SK-N-SH (cell line): ENCODE results near the gene IL36G. TPM values are rescaled to one million over a fixed set of nuclear protein-coding genes. Genes with fewer than 3 reads are reported as not detected.

Experiments used
- CTCF ChIA-PET: fragments of 300-600, 350-600 bp; formaldehyde crosslinking; extraction: SDS; loops from one replicate; lab custom pipeline; 2021; lab: Yijun Ruan, JAX
- POLR2A ChIA-PET: fragments of 350-600 bp; sonication (Branson Sonifier 250); formaldehyde crosslinking; extraction: SDS; loops from one replicate; lab custom pipeline; 2020; ENCODE audit warnings: antibody characterized with exemption, inconsistent platforms; lab: Yijun Ruan, JAX
- DNase-seq: peaks from one replicate; pipeline ENCODE4 v3.0.0; 2012
- H2AFZ ChIP-seq: fragments of 200-600 bp; sonication (generic); 2 replicates; pipeline ENCODE4 v1.8.1; 2016; ENCODE audit warnings: antibody characterized with exemption, mild to moderate bottlenecking, low read depth
- H3F3A ChIP-seq: fragments of 200-600 bp; sonication (generic); replicated peaks from 2 replicates; pipeline ENCODE3; 2016; ENCODE audit warnings: antibody characterized with exemption, mild to moderate bottlenecking; ENCODE audit not compliant: insufficient read depth
- H3K27ac ChIP-seq, 2 experiments: fragments of 200-500 bp in 1 of 2; fragments of 200-600 bp in 1 of 2; sonication (Bioruptor generic) in 1 of 2; sonication (generic), shearing (Covaris generic) in 1 of 2; 2 replicates each; pipeline versions ENCODE4 v1.5.1 to v1.6.1; 2014 to 2016; ENCODE audit warnings: low read depth in 2 of 2, inconsistent platforms in 1 of 2, low read length in 1 of 2, mild to moderate bottlenecking in 1 of 2, mixed read lengths in 1 of 2
- H3K27me3 ChIP-seq: fragments of 200-600 bp; sonication (generic), shearing (Covaris generic); 2 replicates; pipeline ENCODE4 v1.6.1; 2016; ENCODE audit warnings: mixed run types; ENCODE audit not compliant: insufficient read depth
- H3K36me3 ChIP-seq, 2 experiments: fragments of 200-500 bp in 1 of 2; fragments of 200-600 bp in 1 of 2; sonication (Bioruptor generic) in 1 of 2; sonication (generic) in 1 of 2; replicated peaks in 1 of 2; 2 replicates each; pipeline versions ENCODE3 to v1.5.1; 2014 to 2016; ENCODE audit warnings: low read length in 1 of 2, mild to moderate bottlenecking in 1 of 2; ENCODE audit not compliant: insufficient read depth in 2 of 2, control insufficient read depth in 1 of 2
- H3K4me1 ChIP-seq, 2 experiments: fragments of 200-500 bp in 1 of 2; fragments of 200-600 bp in 1 of 2; sonication (Bioruptor generic) in 1 of 2; sonication (generic), shearing (Covaris generic) in 1 of 2; 2 replicates each; pipeline versions ENCODE4 v1.5.1 to v1.6.1; 2014 to 2016; ENCODE audit warnings: low read depth in 1 of 2, low read length in 1 of 2, mixed run types in 1 of 2; ENCODE audit not compliant: insufficient read depth in 2 of 2, control insufficient read depth in 1 of 2
- H3K4me2 ChIP-seq: fragments of 200-600 bp; sonication (generic), shearing (Covaris generic); 2 replicates; pipeline ENCODE4 v1.6.1; 2017; ENCODE audit warnings: mixed run types
- H3K4me3 ChIP-seq, 2 experiments: fragments of 200-500 bp in 1 of 2; fragments of 200-600 bp in 1 of 2; sonication (Bioruptor generic) in 1 of 2; sonication (generic), shearing (Covaris generic) in 1 of 2; 2 replicates each; pipeline versions ENCODE4 v1.5.1 to v1.8.1; 2014 to 2016; ENCODE audit warnings: low read depth in 2 of 2, inconsistent platforms in 1 of 2, low read length in 1 of 2, mild to moderate bottlenecking in 1 of 2, mixed read lengths in 1 of 2, moderate library complexity in 1 of 2
- H3K79me2 ChIP-seq: fragments of 200-600 bp; sonication (generic); 2 replicates; pipeline ENCODE4 v1.8.1; 2017; ENCODE audit warnings: mild to moderate bottlenecking; ENCODE audit not compliant: insufficient read depth
- H3K9ac ChIP-seq: fragments of 200-600 bp; sonication (generic); 2 replicates; pipeline ENCODE4 v1.6.1; 2017; ENCODE audit warnings: mixed run types
- H3K9me2 ChIP-seq: fragments of 200-600 bp; sonication (generic); 2 replicates; pipeline ENCODE4 v1.6.1; 2017; ENCODE audit warnings: mixed run types
- H3K9me3 ChIP-seq: fragments of 200-600 bp; sonication (generic); 2 replicates; pipeline ENCODE4 v1.6.1; 2017; ENCODE audit warnings: mixed run types, mild to moderate bottlenecking, moderate library complexity
- H4K20me1 ChIP-seq: fragments of 200-600 bp; sonication (generic); 2 replicates; pipeline ENCODE4 v1.6.1; 2017; ENCODE audit warnings: mild to moderate bottlenecking, mixed run types; ENCODE audit not compliant: insufficient read depth
- CHD2 ChIP-seq: fragments of 150-350 bp; IDR thresholded peaks from 2 replicates; pipeline ENCODE4 v1.6.1; 2018; ENCODE audit warnings: low read length; ENCODE audit not compliant: partially characterized antibody
- EP300 ChIP-seq, 2 experiments: IDR thresholded peaks; 2 replicates each; pipeline versions ENCODE4 v1.4.0 to v1.6.1; 2012; ENCODE audit warnings: borderline replicate concordance in 1 of 2, low read depth in 1 of 2, low read length in 1 of 2
- FOSL2 ChIP-seq: IDR thresholded peaks from 2 replicates; pipeline ENCODE4 v1.4.0; 2012; ENCODE audit warnings: low read depth, mild to moderate bottlenecking, moderate library complexity, borderline replicate concordance
- FOXJ3 ChIP-seq: sonication (generic); formaldehyde crosslinking; IDR thresholded peaks from 2 replicates; pipeline ENCODE4 v1.5.1; 2020; ENCODE audit warnings: mild to moderate bottlenecking, missing genetic modification reagents
- GABPA ChIP-seq: IDR thresholded peaks from 2 replicates; pipeline ENCODE4 v1.4.0; 2012; ENCODE audit warnings: low read depth, mild to moderate bottlenecking
- JUND ChIP-seq: IDR thresholded peaks from 2 replicates; pipeline ENCODE4 v1.4.0; 2012
- MAX ChIP-seq: IDR thresholded peaks from 2 replicates; pipeline ENCODE4 v1.4.0; 2012; ENCODE audit warnings: low read depth
- MEF2A ChIP-seq: IDR thresholded peaks from 2 replicates; pipeline ENCODE4 v1.4.0; 2012; ENCODE audit warnings: low read depth, borderline replicate concordance
- NRF1 ChIP-seq: IDR thresholded peaks from 2 replicates; pipeline ENCODE4 v1.6.1; 2012; ENCODE audit warnings: low read depth, mild to moderate bottlenecking, low read length
- PBX3 ChIP-seq: IDR thresholded peaks from 2 replicates; pipeline ENCODE4; 2012
- POLR2AphosphoS5 ChIP-seq: IDR thresholded peaks from 2 replicates; pipeline ENCODE4 v1.6.1; 2012; ENCODE audit warnings: low read depth, low read length
- RFX5 ChIP-seq: IDR thresholded peaks from 2 replicates; pipeline ENCODE4 v1.6.1; 2012; ENCODE audit warnings: mild to moderate bottlenecking, improper control_type of control experiment, low read length
- RXRA ChIP-seq: IDR thresholded peaks from 2 replicates; pipeline ENCODE4 v1.4.0; 2012; ENCODE audit warnings: low read depth, mild to moderate bottlenecking, borderline replicate concordance
- SMC3 ChIP-seq: IDR thresholded peaks from 2 replicates; pipeline ENCODE4 v1.6.1; 2012; ENCODE audit warnings: low read depth, low read length, improper control_type of control experiment
- TAF1 ChIP-seq: IDR thresholded peaks from 2 replicates; pipeline ENCODE4 v1.6.1; 2012; ENCODE audit warnings: low read depth, mild to moderate bottlenecking, low read length, moderate library complexity, borderline replicate concordance
- TEAD4 ChIP-seq: IDR thresholded peaks from 2 replicates; pipeline ENCODE4 v1.4.0; 2012; ENCODE audit warnings: mild to moderate bottlenecking, borderline replicate concordance; ENCODE audit not compliant: insufficient read depth
- USF2 ChIP-seq: fragments of 150-350 bp; IDR thresholded peaks from 2 replicates; pipeline ENCODE4 v1.6.1; 2017; ENCODE audit warnings: antibody characterized with exemption, low read length, low read depth, borderline replicate concordance
- YY1 ChIP-seq: IDR thresholded peaks from 2 replicates; pipeline ENCODE4 v1.4.0; 2012; ENCODE audit warnings: low read depth, mild to moderate bottlenecking
- ZBTB33 ChIP-seq: IDR thresholded peaks from 2 replicates; pipeline ENCODE4 v1.4.0; 2012; ENCODE audit warnings: low read depth, borderline replicate concordance
- WGBS: methylation state at CpG from one replicate; pipeline ENCODE4 v1.1.6; 2017; ENCODE audit warnings: low lambda C conversion rate; 5-methylcytosine and 5-hydroxymethylcytosine counted together
- polyA plus RNA-seq, 3 experiments: library from polyadenylated mRNA; depleted of rRNA; stranded (reverse); fragments of >200 nt; gene quantifications; 2 replicates each; pipeline ENCODE4 v1.2.3, GENCODE V29; 2012

Gene IL36G
- polyA plus RNA-seq, 1 of the 3 experiments (the other 2 are of a cell fraction) = not detected

GRCh38 chr2:112967023-112967422, 10.8 kb upstream of the IL36G start:
- Histone ChIP-seq H3K9ac (no peak overlapping the region), H3K9me3 (no peaks in the 10 kb centered on the region), H3K36me3 (no peaks in the 10 kb centered on the region), H3K27me3 (peaks cover 9% of the 10 kb centered on the region), H3K9me2 (no peaks in the 10 kb centered on the region), H4K20me1 (no peaks in the 10 kb centered on the region), H3F3A (no peaks in the 10 kb centered on the region), H3K4me1 (no peaks in the 10 kb centered on the region), H3K4me2 (no peak overlapping the region), H3K27ac (no peak overlapping the region), H2AFZ (no peak overlapping the region), H3K4me3 (no peak overlapping the region), H3K79me2 (no peaks in the 10 kb centered on the region)
- ChIA-PET CTCF (interaction anchor here (1.4 to 1.8 kb wide), 2 partner anchors 8 to 11 kb away, joined by 3 to 5 read pairs; no protein-coding TSS in a partner anchor), POLR2A (no interaction called here)
- 16% methylated on average over 2 of the region's 2 CpGs for WGBS
- DNase-seq = no peak
- no peak for TF ChIP-seq FOXJ3 (CRISPR knock-in tag)
- no peak for TF ChIP-seq TAF1
- TF ChIP-seq MAX = no peak
- no peak for TF ChIP-seq MEF2A
- TF ChIP-seq USF2 = no peak
- TF ChIP-seq GABPA = no peak

- no peaks in the 10 kb centered on the region for H4K20me1 ChIP-seq
- no peak overlapping the region for H3K9ac ChIP-seq
- H3K9me3 ChIP-seq = no peaks in the 10 kb centered on the region
- TF ChIP-seq EP300 (IDR thresholded peaks at IDR 0.05; ENCODE audit: borderline replicate concordance in 1 of 2, low read depth in 1 of 2, low read length in 1 of 2) = no peak
- no peak for TF ChIP-seq PBX3
- no peak for TF ChIP-seq USF2
- no peak for TF ChIP-seq FOSL2
- TF ChIP-seq TEAD4 = no peak
- no peak for TF ChIP-seq GABPA
- no peak for TF ChIP-seq POLR2AphosphoS5
- no peak for TF ChIP-seq JUND
- TF ChIP-seq CHD2 = no peak
- TF ChIP-seq NRF1 = no peak
- TF ChIP-seq SMC3 = no peak
- TF ChIP-seq YY1 = no peak
- TF ChIP-seq RFX5 = no peak
- TF ChIP-seq RXRA = no peak
- TF ChIP-seq TAF1 = no peak
- no peak for TF ChIP-seq ZBTB33
- no peak for TF ChIP-seq MAX
- H3K36me3 ChIP-seq = no peaks in the 10 kb centered on the region
- CTCF ChIA-PET = interaction anchor here (0.6 kb wide), 1 partner anchor 65 kb away, joined by 3 read pairs; no protein-coding TSS in a partner anchor
- no peaks in the 10 kb centered on the region for H3F3A ChIP-seq
- no peaks in the 10 kb centered on the region for H3K9me2 ChIP-seq
- H3K27ac ChIP-seq = no peak overlapping the region
- no peaks in the 10 kb centered on the region for H3K4me1 ChIP-seq
- H2AFZ ChIP-seq = no peak overlapping the region
- DNase-seq = no peak
- POLR2A ChIA-PET = no interaction called here
- H3K4me2 ChIP-seq = no peak overlapping the region
- H3K79me2 ChIP-seq = no peaks in the 10 kb centered on the region
- H3K27me3 ChIP-seq = no peaks in the 10 kb centered on the region; the same call in 1 of the 2 replicates
- no peak overlapping the region for H3K4me3 ChIP-seq
- 17% methylated on average over 5 of the region's 5 CpGs for WGBS
Observed at GRCh38 chr2:112972423-112973086, 5.3 kb upstream of the IL36G start.
